Activated CD4-positive, alpha-beta T cell treated with anti-CD3 and anti-CD28 coated beads, Interleukin-2, amount 10 ng/mL, durations not matched to agents 24 days and 14 days (primary cell): Measurements from ENCODE around the gene BRMS1L. TPM values are rescaled to one million over a fixed set of nuclear protein-coding genes. Genes with fewer than 3 reads are reported as not detected.

Experiments
- DNase-seq: peaks from one replicate; pipeline ENCODE4 v3.0.0; 2022
- H3K27ac Mint-ChIP-seq: one replicate; pipeline ENCODE4 v1.8.0; 2022; ENCODE audit warnings: mild to moderate bottlenecking, mixed read lengths
- H3K27me3 Mint-ChIP-seq: one replicate; pipeline ENCODE4 v1.8.0; 2022; ENCODE audit warnings: mixed read lengths
- H3K36me3 Mint-ChIP-seq: one replicate; pipeline ENCODE4 v1.8.0; 2022; ENCODE audit warnings: low read depth, mild to moderate bottlenecking, mixed read lengths
- H3K4me1 Mint-ChIP-seq: one replicate; pipeline ENCODE4 v1.8.0; 2021; ENCODE audit warnings: mixed read lengths
- H3K4me3 Mint-ChIP-seq: one replicate; pipeline ENCODE4 v1.8.0; 2022; ENCODE audit warnings: mild to moderate bottlenecking, moderate library complexity, mixed read lengths
- H3K9me3 Mint-ChIP-seq: one replicate; pipeline ENCODE4 v1.8.0; 2021; ENCODE audit warnings: mixed read lengths
- intact Hi-C: fragments of 100-400 bp; cut with micrococcal nuclease; formaldehyde crosslinking; loops from one replicate; pipeline ENCODE4 v1.15.1; 2023
- total RNA-seq: library from RNA; stranded (reverse); gene quantifications from 2 replicates; pipeline ENCODE4 v1.2.3, GENCODE V29; 2022

BRMS1L gene
- total RNA-seq, 1 donor from 2014 or later = 8.2 TPM

GRCh38 chr14:35865611-35866324 is 39.6 kb downstream of the BRMS1L start:
- intact Hi-C loops = no loop called here
- Mint-ChIP-seq H3K4me3 (no peak overlapping the region), H3K4me1 (no peaks in the 10 kb centered on the region), H3K27ac (no peak overlapping the region), H3K36me3 (peaks cover 9% of the 10 kb centered on the region), H3K9me3 (no peaks in the 10 kb centered on the region), H3K27me3 (no peaks in the 10 kb centered on the region)
- no peak for DNase-seq

- Mint-ChIP-seq H3K36me3 (peaks cover 9% of the 10 kb centered on the region), H3K4me3 (no peak overlapping the region), H3K27ac (no peak overlapping the region), H3K4me1 (no peaks in the 10 kb centered on the region), H3K9me3 (no peaks in the 10 kb centered on the region), H3K27me3 (no peaks in the 10 kb centered on the region)
- intact Hi-C loops = no loop called here
- DNase-seq = no peak
Measured at GRCh38 chr14:35866595-35867279, 40.6 kb downstream of the BRMS1L start.

- intact Hi-C loops = no loop called here
- Mint-ChIP-seq H3K4me3 (no peak overlapping the region), H3K27me3 (no peaks in the 10 kb centered on the region), H3K36me3 (peaks cover 9% of the 10 kb centered on the region), H3K9me3 (no peaks in the 10 kb centered on the region), H3K27ac (no peak overlapping the region), H3K4me1 (no peaks in the 10 kb centered on the region)
- DNase-seq = no peak
Measured at GRCh38 chr14:35867280-35867629, 41.1 kb downstream of the BRMS1L start.

- Mint-ChIP-seq H3K27me3 (no peaks in the 10 kb centered on the region), H3K9me3 (no peaks in the 10 kb centered on the region), H3K27ac (no peak overlapping the region), H3K4me1 (peaks cover 5% of the 10 kb centered on the region), H3K36me3 (no peaks in the 10 kb centered on the region), H3K4me3 (no peak overlapping the region)
- no peak for DNase-seq
- intact Hi-C loops = no loop called here
Measured at GRCh38 chr14:35875296-35875695, 49.2 kb downstream of the BRMS1L start.

GRCh38 chr14:35877276-35877675 is 51.1 kb downstream of the BRMS1L start:
- H3K27ac Mint-ChIP-seq = no peak overlapping the region
- no peaks in the 10 kb centered on the region for H3K9me3 Mint-ChIP-seq
- no peak overlapping the region for H3K4me3 Mint-ChIP-seq
- H3K27me3 Mint-ChIP-seq = no peaks in the 10 kb centered on the region
- intact Hi-C loops = no loop called here
- DNase-seq = no peak
- H3K36me3 Mint-ChIP-seq = no peaks in the 10 kb centered on the region
- peaks cover 5% of the 10 kb centered on the region for H3K4me1 Mint-ChIP-seq

- no peak overlapping the region for H3K27ac Mint-ChIP-seq
- no peak overlapping the region for H3K4me3 Mint-ChIP-seq
- intact Hi-C loops = loop anchor here (2.0 kb wide), 1 partner anchor 190 kb away; no protein-coding TSS in a partner anchor
- no peaks in the 10 kb centered on the region for H3K9me3 Mint-ChIP-seq
- no peaks in the 10 kb centered on the region for H3K27me3 Mint-ChIP-seq
- H3K4me1 Mint-ChIP-seq = peaks cover 5% of the 10 kb centered on the region
- no peaks in the 10 kb centered on the region for H3K36me3 Mint-ChIP-seq
- DNase-seq = no peak
Measured at GRCh38 chr14:35878272-35879150, 52.4 kb downstream of the BRMS1L start.

- no peak overlapping the region for H3K27ac Mint-ChIP-seq
- peaks cover 5% of the 10 kb centered on the region for H3K4me1 Mint-ChIP-seq
- H3K4me3 Mint-ChIP-seq = no peak overlapping the region
- intact Hi-C loops = loop anchor here (2.0 kb wide), 1 partner anchor 190 kb away; no protein-coding TSS in a partner anchor
- H3K36me3 Mint-ChIP-seq = no peaks in the 10 kb centered on the region
- no peak for DNase-seq
- H3K9me3 Mint-ChIP-seq = no peaks in the 10 kb centered on the region
- no peaks in the 10 kb centered on the region for H3K27me3 Mint-ChIP-seq
Measured at GRCh38 chr14:35879151-35879648, 53.1 kb downstream of the BRMS1L start.

GRCh38 chr14:35879654-35880249 is 53.6 kb downstream of the BRMS1L start:
- no peaks in the 10 kb centered on the region for H3K9me3 Mint-ChIP-seq
- DNase-seq = no peak
- H3K4me1 Mint-ChIP-seq = peaks cover 5% of the 10 kb centered on the region

GRCh38 chr14:35881280-35881679 is 55.1 kb downstream of the BRMS1L start:
- Mint-ChIP-seq H3K4me1 (peaks cover 5% of the 10 kb centered on the region), H3K27ac (no peak overlapping the region), H3K27me3 (no peaks in the 10 kb centered on the region), H3K36me3 (no peaks in the 10 kb centered on the region), H3K9me3 (no peaks in the 10 kb centered on the region), H3K4me3 (no peak overlapping the region)
- no peak for DNase-seq
- intact Hi-C loops = loop anchor here (5.0 kb wide), 1 partner anchor 1061 kb away; no protein-coding TSS in a partner anchor

More at GRCh38 chr14:35879654-35880249, 53.6 kb downstream of the BRMS1L start:
- no peaks in the 10 kb centered on the region for H3K27me3 Mint-ChIP-seq
- H3K27ac Mint-ChIP-seq = no peak overlapping the region
- intact Hi-C loops = loop anchor here (2.0 to 5.0 kb wide), 2 partner anchors 189 to 1063 kb away; no protein-coding TSS in a partner anchor
- no peak overlapping the region for H3K4me3 Mint-ChIP-seq
- no peaks in the 10 kb centered on the region for H3K36me3 Mint-ChIP-seq

GRCh38 chr14:35883677-35884293 is 57.6 kb downstream of the BRMS1L start:
- Mint-ChIP-seq H3K4me3 (no peak overlapping the region), H3K36me3 (no peaks in the 10 kb centered on the region), H3K27me3 (peaks cover 13% of the 10 kb centered on the region), H3K27ac (no peak overlapping the region), H3K4me1 (peaks cover under 1% of the 10 kb centered on the region), H3K9me3 (no peaks in the 10 kb centered on the region)
- intact Hi-C loops = loop anchor here (2.0 to 5.0 kb wide), 2 partner anchors 491 to 1059 kb away; no protein-coding TSS in a partner anchor
- peak; percentile 68 for DNase-seq

GRCh38 chr14:35890308-35890707 is 64.2 kb downstream of the BRMS1L start:
- intact Hi-C loops = no loop called here
- Mint-ChIP-seq H3K9me3 (peaks cover 22% of the 10 kb centered on the region), H3K27ac (no peak overlapping the region), H3K4me1 (no peaks in the 10 kb centered on the region), H3K36me3 (no peaks in the 10 kb centered on the region), H3K4me3 (no peak overlapping the region), H3K27me3 (peaks cover 20% of the 10 kb centered on the region)
- DNase-seq = no peak

GRCh38 chr14:35895256-35895655 is 69.1 kb downstream of the BRMS1L start:
- Mint-ChIP-seq H3K36me3 (no peaks in the 10 kb centered on the region), H3K4me3 (no peak overlapping the region), H3K4me1 (no peaks in the 10 kb centered on the region), H3K27ac (no peak overlapping the region), H3K27me3 (peaks cover 11% of the 10 kb centered on the region), H3K9me3 (peaks cover 35% of the 10 kb centered on the region)
- intact Hi-C loops = no loop called here
- no peak for DNase-seq

- no peak for DNase-seq
- peaks cover 11% of the 10 kb centered on the region for H3K27me3 Mint-ChIP-seq
- H3K4me1 Mint-ChIP-seq = no peaks in the 10 kb centered on the region
- intact Hi-C loops = no loop called here
- no peak overlapping the region for H3K27ac Mint-ChIP-seq
- H3K36me3 Mint-ChIP-seq = no peaks in the 10 kb centered on the region
- peaks cover 35% of the 10 kb centered on the region for H3K9me3 Mint-ChIP-seq
- no peak overlapping the region for H3K4me3 Mint-ChIP-seq
Measured at GRCh38 chr14:35897616-35898111, 71.5 kb downstream of the BRMS1L start.
